Stimulated activated naive CD4-positive, alpha-beta T cell (primary cell): Measurements from ENCODE around the gene ADM.

Experiments used
- DNase-seq, 6 experiments: peaks; one replicate each; lab custom pipeline; 2025; lab: John Stamatoyannopoulos, UW

Gene ADM

GRCh38 chr11:10328314-10329098, 23.6 kb downstream of the ADM start:
- DNase-seq = no peak

- DNase-seq = no peak
Observed at GRCh38 chr11:10329356-10329755, 24.5 kb downstream of the ADM start.

GRCh38 chr11:10329935-10330334, 25.1 kb downstream of the ADM start:
- DNase-seq = no peak

- DNase-seq = no peak
Observed at GRCh38 chr11:10331548-10332289, 26.8 kb downstream of the ADM start.

GRCh38 chr11:10333490-10333889, 28.6 kb downstream of the ADM start:
- no peak for DNase-seq

GRCh38 chr11:10338287-10338686, 33.4 kb downstream of the ADM start:
- no peak for DNase-seq

GRCh38 chr11:10348650-10349280, 43.9 kb downstream of the ADM start:
- DNase-seq = no peak

- no peak for DNase-seq
Observed at GRCh38 chr11:10349281-10349665, 44.4 kb downstream of the ADM start.

- no peak for DNase-seq
Observed at GRCh38 chr11:10349806-10350205, 44.9 kb downstream of the ADM start.

- DNase-seq = no peak
Observed at GRCh38 chr11:10350334-10350733, 45.5 kb downstream of the ADM start.

GRCh38 chr11:10351435-10351764, 46.5 kb downstream of the ADM start:
- DNase-seq = no peak

GRCh38 chr11:10351765-10352641, 47.1 kb downstream of the ADM start:
- DNase-seq = no peak

- no peak for DNase-seq
Observed at GRCh38 chr11:10352921-10353550, 48.2 kb downstream of the ADM start.

- no peak for DNase-seq
Observed at GRCh38 chr11:10354389-10354788, 49.5 kb downstream of the ADM start.

- DNase-seq = no peak
Observed at GRCh38 chr11:10355257-10355661, 50.4 kb downstream of the ADM start.

- DNase-seq = no peak
Observed at GRCh38 chr11:10356161-10356560, 51.3 kb downstream of the ADM start.
